Ovary (tissue), 3 donors: ENCODE data around the gene UBE2L6.

ENCODE experiments used
- EP300 ChIP-seq: sonication (generic); formaldehyde crosslinking; IDR thresholded peaks from one replicate; pipeline ENCODE4 v1.6.1; 2017; ENCODE audit warnings: antibody characterized with exemption
- POLR2A ChIP-seq: fragments of 450-650 bp; IDR thresholded peaks from one replicate; pipeline ENCODE4 v1.6.1; 2017; ENCODE audit warnings: antibody characterized with exemption, mild to moderate bottlenecking, moderate library complexity
- TF ChIP-seq, protein P1 (sequence below), 3 donors: fragments of 450-650 bp in 2 of 3; fragments of 200-600 bp in 1 of 3; IDR thresholded peaks; one replicate each; pipeline versions ENCODE4 v1.5.1 to v1.8.0; 2016 to 2022; ENCODE audit warnings: antibody characterized with exemption in 3 of 3, mild to moderate bottlenecking in 1 of 3
- donor health status: DM: no; HTN: no; CAD: no.

DNA sequence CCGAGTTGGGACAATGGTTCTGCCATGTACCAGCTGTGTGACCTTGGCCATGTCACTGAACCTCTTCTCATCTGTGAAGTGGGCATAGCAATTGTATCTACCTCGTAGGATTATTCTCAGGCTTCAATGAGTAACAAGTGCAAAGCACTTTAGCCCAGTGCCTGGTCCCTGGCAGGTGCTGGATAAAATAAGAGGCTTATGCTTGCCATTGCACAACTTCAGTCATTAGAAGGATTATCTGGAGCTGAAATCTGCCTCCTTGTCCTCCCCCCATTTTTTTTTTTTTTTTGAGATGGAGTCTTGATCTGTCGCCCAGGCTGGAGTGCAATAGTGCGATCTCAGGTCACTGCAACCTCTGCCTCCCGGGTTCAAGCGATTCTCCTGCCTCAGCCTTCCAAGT lies 22.9 kb downstream of the UBE2L6 start:
- no peak for TF ChIP-seq POLR2A
- TF ChIP-seq, protein P1, sequence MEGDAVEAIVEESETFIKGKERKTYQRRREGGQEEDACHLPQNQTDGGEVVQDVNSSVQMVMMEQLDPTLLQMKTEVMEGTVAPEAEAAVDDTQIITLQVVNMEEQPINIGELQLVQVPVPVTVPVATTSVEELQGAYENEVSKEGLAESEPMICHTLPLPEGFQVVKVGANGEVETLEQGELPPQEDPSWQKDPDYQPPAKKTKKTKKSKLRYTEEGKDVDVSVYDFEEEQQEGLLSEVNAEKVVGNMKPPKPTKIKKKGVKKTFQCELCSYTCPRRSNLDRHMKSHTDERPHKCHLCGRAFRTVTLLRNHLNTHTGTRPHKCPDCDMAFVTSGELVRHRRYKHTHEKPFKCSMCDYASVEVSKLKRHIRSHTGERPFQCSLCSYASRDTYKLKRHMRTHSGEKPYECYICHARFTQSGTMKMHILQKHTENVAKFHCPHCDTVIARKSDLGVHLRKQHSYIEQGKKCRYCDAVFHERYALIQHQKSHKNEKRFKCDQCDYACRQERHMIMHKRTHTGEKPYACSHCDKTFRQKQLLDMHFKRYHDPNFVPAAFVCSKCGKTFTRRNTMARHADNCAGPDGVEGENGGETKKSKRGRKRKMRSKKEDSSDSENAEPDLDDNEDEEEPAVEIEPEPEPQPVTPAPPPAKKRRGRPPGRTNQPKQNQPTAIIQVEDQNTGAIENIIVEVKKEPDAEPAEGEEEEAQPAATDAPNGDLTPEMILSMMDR (IDR thresholded peaks at IDR 0.05), result no peak
- no peak for TF ChIP-seq EP300
